GM12878 (cell line): Measurements from ENCODE around the gene SRP68. TPM values are rescaled to one million over a fixed set of nuclear protein-coding genes. Genes with fewer than 3 reads are reported as not detected.

Experiments used
- ATAC-seq: fragments of 200-7000 bp; cut with Tn5 transposase; 3 replicates; pipeline ENCODE4 v1.9.1; 2020; ENCODE audit warnings: mild to moderate bottlenecking, moderate library complexity
- BruUV-seq: library from RNA; stranded (reverse); fragments of 400-500 nt; replicated peaks from 2 replicates; lab custom pipeline; 2021; lab: Mats Ljungman, UMichigan
- CTCF ChIA-PET: fragments of 300-600 bp; sonication (Branson Sonifier 250); formaldehyde crosslinking; extraction: SDS; loops from one replicate; lab custom pipeline; 2021; ENCODE audit warnings: inconsistent platforms; lab: Yijun Ruan, JAX
- POLR2A ChIA-PET: fragments of 350-600 bp; formaldehyde crosslinking; extraction: SDS; loops from one replicate; lab custom pipeline; 2021; ENCODE audit warnings: inconsistent platforms; lab: Charles Lee
- RAD21 ChIA-PET: fragments of 300-600 bp; sonication (Branson Sonifier 250); formaldehyde crosslinking; loops from one replicate; lab custom pipeline; 2023; ENCODE audit warnings: antibody characterized with exemption; ENCODE audit not compliant: unreplicated experiment; lab: Charles Lee
- SMC1A ChIA-PET: fragments of 300-600 bp; sonication (Branson Sonifier 250); formaldehyde crosslinking; loops from one replicate; lab custom pipeline; 2023; ENCODE audit not compliant: unreplicated experiment, uncharacterized antibody; lab: Charles Lee
- DNase-seq: peaks from one replicate; pipeline ENCODE4 v3.0.0-alpha.2; 2011; ENCODE audit warnings: low read depth, low spot score
- FAIRE-seq: peaks from 3 replicates; lab custom pipeline; 2011; peaks lifted over from hg19 to GRCh38; lab: Jason Lieb, UNC
- H2AFZ ChIP-seq: 2 replicates; pipeline ENCODE4 v1.6.0; 2011; ENCODE audit warnings: low read depth, low read length, control low read depth; ENCODE audit not compliant: control insufficient read depth
- H3K27ac ChIP-seq: 2 replicates; pipeline ENCODE4 v1.5.1; 2011; ENCODE audit warnings: control low read depth; ENCODE audit not compliant: control insufficient read depth, insufficient read depth
- H3K27me3 ChIP-seq, 2 experiments: replicated peaks in 1 of 2; 2 replicates each; pipeline versions ENCODE4 v1.6.0 to v1.6.1; 2011; ENCODE audit warnings: low read length in 1 of 2; ENCODE audit not compliant: control insufficient read depth in 2 of 2, insufficient read depth in 2 of 2
- H3K36me3 ChIP-seq, 2 experiments: 2 replicates each; pipeline ENCODE4 v1.5.1; 2011; ENCODE audit warnings: low read length in 1 of 2; ENCODE audit not compliant: control insufficient read depth in 2 of 2, insufficient read depth in 2 of 2
- H3K4me1 ChIP-seq: 2 replicates; pipeline ENCODE4 v1.6.1; 2011; ENCODE audit warnings: mild to moderate bottlenecking, low read length, moderate library complexity, mixed read lengths; ENCODE audit not compliant: control insufficient read depth, insufficient read depth
- H3K4me2 ChIP-seq: 2 replicates; pipeline ENCODE4 v1.6.0; 2011; ENCODE audit warnings: control low read depth; ENCODE audit not compliant: control insufficient read depth, insufficient read depth
- H3K4me3 ChIP-seq: fragments of 200-600 bp; sonication (generic); 2 replicates; pipeline ENCODE4 v1.5.1; 2016
- H3K79me2 ChIP-seq: 2 replicates; pipeline ENCODE4 v1.6.0; 2011; ENCODE audit warnings: low read length; ENCODE audit not compliant: control insufficient read depth, insufficient read depth
- H3K9ac ChIP-seq: 2 replicates; pipeline ENCODE4 v1.8.0; 2011; ENCODE audit warnings: low read length, control low read depth, mixed read lengths; ENCODE audit not compliant: control insufficient read depth, insufficient read depth
- H3K9me3 ChIP-seq: replicated peaks from 3 replicates; pipeline ENCODE4 v1.5.1; 2011; ENCODE audit warnings: mild to moderate bottlenecking, low read length; ENCODE audit not compliant: control insufficient read depth, insufficient read depth
- H4K20me1 ChIP-seq: 2 replicates; pipeline ENCODE4 v1.6.0; 2011; ENCODE audit not compliant: control insufficient read depth, insufficient read depth
- BHLHE40 ChIP-seq, 2 experiments: fragments of 450-650 bp in 1 of 2; IDR thresholded peaks; 2 replicates each; pipeline ENCODE4 v1.6.1; 2011 to 2017; ENCODE audit warnings: low read depth in 2 of 2, borderline replicate concordance in 1 of 2, improper control_type of control experiment in 1 of 2, low read length in 1 of 2, mild to moderate bottlenecking in 1 of 2
- CTCF ChIP-seq, 3 experiments: IDR thresholded peaks in 2 of 3; conservative IDR thresholded peaks in 1 of 3; 2 replicates each; pipeline ENCODE4 v1.5.1; 2011; ENCODE audit warnings: low read depth in 3 of 3, low read length in 3 of 3, mild to moderate bottlenecking in 3 of 3, control low read depth in 2 of 3, moderate library complexity in 2 of 3, inconsistent platforms in 1 of 3, mixed read lengths in 1 of 3; ENCODE audit not compliant: control insufficient read depth in 2 of 3, insufficient read depth in 1 of 3; ENCODE audit errors: extremely low read depth in 1 of 3
- GATAD2B ChIP-seq: fragments of 450-650 bp; conservative IDR thresholded peaks from 2 replicates; pipeline ENCODE4 v1.6.1; 2017; ENCODE audit warnings: low read depth, mild to moderate bottlenecking, moderate library complexity
- MEF2B ChIP-seq: fragments of 450-650 bp; IDR thresholded peaks from 2 replicates; pipeline ENCODE4 v1.6.1; 2018; ENCODE audit warnings: mild to moderate bottlenecking, moderate library complexity; ENCODE audit not compliant: partially characterized antibody, poor library complexity, severe bottlenecking
- NR2C1 ChIP-seq: fragments of 450-650 bp; IDR thresholded peaks from 2 replicates; pipeline ENCODE4 v1.6.1; 2017; ENCODE audit warnings: antibody characterized with exemption, mild to moderate bottlenecking, moderate library complexity
- POLR2A ChIP-seq: IDR thresholded peaks from 2 replicates; pipeline ENCODE4 v1.6.1; 2011; ENCODE audit warnings: low read depth, mild to moderate bottlenecking, low read length
- RAD21 ChIP-seq: IDR thresholded peaks from 2 replicates; pipeline ENCODE4 v1.6.1; 2011; ENCODE audit warnings: mild to moderate bottlenecking, low read depth, low read length, moderate library complexity; ENCODE audit not compliant: insufficient read depth
- RB1 ChIP-seq: fragments of 450-650 bp; formaldehyde crosslinking; IDR thresholded peaks from 2 replicates; pipeline ENCODE4 v1.6.1; 2017; ENCODE audit warnings: mild to moderate bottlenecking, borderline replicate concordance
- SMAD5 ChIP-seq: IDR thresholded peaks from 2 replicates; pipeline ENCODE4 v1.6.1; 2016; ENCODE audit warnings: antibody characterized with exemption, low read depth
- SMC3 ChIP-seq: IDR thresholded peaks from 2 replicates; pipeline ENCODE4 v1.6.1; 2011; ENCODE audit warnings: low read length, improper control_type of control experiment, borderline replicate concordance
- TCF12 ChIP-seq: IDR thresholded peaks from 2 replicates; pipeline ENCODE4 v1.6.1; 2011; ENCODE audit warnings: low read depth, mild to moderate bottlenecking, low read length
- USF2 ChIP-seq: IDR thresholded peaks from 2 replicates; pipeline ENCODE4 v1.6.1; 2011; ENCODE audit warnings: low read depth, low read length, improper control_type of control experiment, borderline replicate concordance
- YY1 ChIP-seq: IDR thresholded peaks from 2 replicates; pipeline ENCODE4 v1.6.1; 2011; ENCODE audit warnings: low read depth, mild to moderate bottlenecking, low read length
- ZNF622 ChIP-seq: fragments of 450-650 bp; IDR thresholded peaks from 2 replicates; pipeline ENCODE4 v1.6.1; 2017; ENCODE audit warnings: mild to moderate bottlenecking, inconsistent platforms
- WGBS: methylation state at CpG from one replicate; pipeline ENCODE4 v1.1.6; 2016; ENCODE audit warnings: low lambda C conversion rate; ENCODE audit not compliant: insufficient replicate concordance, insufficient coverage; ENCODE audit errors: missing lambda C conversion rate; 5-methylcytosine and 5-hydroxymethylcytosine counted together
- in situ Hi-C: fragments of 300-500 bp; cut with MboI; formaldehyde crosslinking; loops from 9 replicates; pipeline ENCODE4 v1.14.3; 2018; ENCODE audit warnings: mixed read lengths
- intact Hi-C: fragments of 100-400 bp; cut with micrococcal nuclease; formaldehyde crosslinking; loops from one replicate; pipeline ENCODE4 v1.14.2; 2022; ENCODE audit not compliant: unreplicated experiment
- polyA plus RNA-seq, 11 experiments: library from polyadenylated mRNA; depleted of rRNA in 4 of 11; unstranded in 6 of 11; stranded (reverse) in 5 of 11; fragments of >200 nt; fragmentation: Nextera tagmentation in 4 of 11; fragmentation: Illumina TruSeq in 1 of 11; extraction: Ambion mirVana in 4 of 11; extraction: Trizol in 1 of 11; gene quantifications; 1 replicate in 1 of 11; 2 replicates in 10 of 11; pipeline versions ENCODE4 v1.2.1 to v1.2.3, GENCODE V29; 2011 to 2016; ENCODE audit warnings: inconsistent platforms in 2 of 11, missing spikeins in 2 of 11, low read depth in 1 of 11
- total RNA-seq, 4 experiments: library from RNA; depleted of rRNA in 3 of 4; stranded (reverse); fragments of >200 nt in 3 of 4; fragmentation: Illumina TruSeq in 1 of 4; extraction: Trizol in 1 of 4; gene quantifications; 2 replicates each; pipeline versions ENCODE4 v1.2.1 to v1.2.3, GENCODE V29; 2013 to 2021
- TF ChIP-seq, protein P1 (sequence below): fragments of 450-650 bp; formaldehyde crosslinking; IDR thresholded peaks from 2 replicates; pipeline ENCODE4 v1.5.0; 2022; ENCODE audit warnings: mild to moderate bottlenecking, missing genetic modification characterization

SRP68 gene
- total and polyA plus RNA-seq, 10 of the 15 experiments (the other 5 are each of a cell fraction or from before 2014, with no cell fraction given), result 24.7 to 89.7 (median 62.7) TPM

DNA sequence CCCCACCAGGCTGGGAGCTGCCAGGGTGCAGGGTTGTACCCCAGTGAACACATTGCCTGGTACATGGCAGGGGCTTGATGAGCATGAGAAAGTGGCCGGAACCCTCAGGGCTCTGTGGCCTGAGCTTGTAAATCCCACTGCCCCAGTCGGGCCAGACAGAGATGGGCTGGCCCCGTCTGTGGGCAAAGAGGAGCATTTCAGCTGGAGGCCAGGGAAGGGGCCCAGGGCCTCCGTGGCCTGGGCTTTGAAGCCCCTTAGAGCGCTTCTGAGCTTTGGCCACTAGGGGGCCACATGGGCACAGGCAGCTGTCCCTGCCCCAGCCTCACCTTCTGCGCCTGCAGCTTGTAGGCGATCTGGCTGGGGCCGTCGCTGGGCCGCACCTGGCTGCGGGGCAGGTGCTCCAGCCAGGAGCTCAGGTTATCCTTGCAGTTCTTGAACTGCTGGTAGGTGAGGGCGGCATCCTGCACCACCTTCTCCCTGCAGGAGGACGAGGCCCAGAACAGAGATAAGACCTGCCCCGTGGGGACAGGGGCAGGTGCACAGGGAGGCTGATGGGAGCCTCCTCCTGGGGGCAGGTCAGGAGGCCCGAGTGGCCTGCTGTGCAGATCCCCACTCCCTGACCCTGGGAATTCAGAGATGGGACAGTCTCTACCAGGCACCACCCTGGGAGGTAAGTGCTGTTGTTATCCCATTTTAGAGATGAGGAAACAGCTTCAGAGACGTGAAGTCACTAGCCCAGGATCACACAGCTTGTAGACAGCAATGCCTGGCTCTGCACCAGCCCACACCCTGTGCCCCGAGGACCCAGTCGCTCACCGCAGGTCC lies 58.0 kb downstream of the SRP68 start:
- Histone ChIP-seq H3K27ac (no peak overlapping the region), H4K20me1 (no peaks in the 10 kb centered on the region), H3K36me3 (no peaks in the 10 kb centered on the region), H3K9ac (no peak overlapping the region), H3K4me2 (no peak overlapping the region), H3K9me3 (no peaks in the 10 kb centered on the region), H3K4me1 (no peaks in the 10 kb centered on the region), H3K4me3 (no peak overlapping the region), H2AFZ (no peak overlapping the region), H3K79me2 (no peaks in the 10 kb centered on the region), H3K27me3 (no peaks in the 10 kb centered on the region)
- peak; percentile 94 for FAIRE-seq
- intact Hi-C loops, result loop anchor here (1.0 to 2.0 kb wide), 3 partner anchors 92 to 285 kb away; no protein-coding TSS in a partner anchor
- POLR2A ChIA-PET, result no interaction called here
- BruUV-seq, result no TSS peak
- RAD21 ChIA-PET, result interaction anchor here (0.5 to 2.7 kb wide), 13 partner anchors 8 to 302 kb away, joined by 3 to 18 read pairs (median 4); partner anchors contain the start of gene MRPL38
- ATAC-seq, result peak; percentile 99
- no peak for DNase-seq
- in situ Hi-C loops, result loop anchor here (5.0 kb wide), 1 partner anchor 278 kb away; no protein-coding TSS in a partner anchor
- TF ChIP-seq NR2C1 (no peak), SMC3 (peak; percentile 83), POLR2A (no peak), MEF2B (no peak), GATAD2B (0 out of 2 replicates have a peak, but pooled peaks have one; percentile 44), CTCF (IDR thresholded peaks at IDR 0.05 in 2 of 3, conservative IDR thresholded peaks at IDR 0.05 in 1 of 3; ENCODE audit: control insufficient read depth in 2 of 3, extremely low read depth in 1 of 3, insufficient read depth in 1 of 3, low read depth in 3 of 3, low read length in 3 of 3) (peak; percentile 86 to 99 (median 94)), SMAD5 (no peak), ZNF622 (no peak), RB1 (no peak), YY1 (peak; percentile 74), USF2 (no peak), TCF12 (peak; percentile 75), BHLHE40 (IDR thresholded peaks at IDR 0.05; ENCODE audit: borderline replicate concordance in 1 of 2, low read depth in 2 of 2, low read length in 1 of 2) (0 out of 4 replicates have a peak, but pooled peaks of 1 of the 2 experiments have one; percentile 28), RAD21 (peak; percentile 80)
- TF ChIP-seq, protein P1, sequence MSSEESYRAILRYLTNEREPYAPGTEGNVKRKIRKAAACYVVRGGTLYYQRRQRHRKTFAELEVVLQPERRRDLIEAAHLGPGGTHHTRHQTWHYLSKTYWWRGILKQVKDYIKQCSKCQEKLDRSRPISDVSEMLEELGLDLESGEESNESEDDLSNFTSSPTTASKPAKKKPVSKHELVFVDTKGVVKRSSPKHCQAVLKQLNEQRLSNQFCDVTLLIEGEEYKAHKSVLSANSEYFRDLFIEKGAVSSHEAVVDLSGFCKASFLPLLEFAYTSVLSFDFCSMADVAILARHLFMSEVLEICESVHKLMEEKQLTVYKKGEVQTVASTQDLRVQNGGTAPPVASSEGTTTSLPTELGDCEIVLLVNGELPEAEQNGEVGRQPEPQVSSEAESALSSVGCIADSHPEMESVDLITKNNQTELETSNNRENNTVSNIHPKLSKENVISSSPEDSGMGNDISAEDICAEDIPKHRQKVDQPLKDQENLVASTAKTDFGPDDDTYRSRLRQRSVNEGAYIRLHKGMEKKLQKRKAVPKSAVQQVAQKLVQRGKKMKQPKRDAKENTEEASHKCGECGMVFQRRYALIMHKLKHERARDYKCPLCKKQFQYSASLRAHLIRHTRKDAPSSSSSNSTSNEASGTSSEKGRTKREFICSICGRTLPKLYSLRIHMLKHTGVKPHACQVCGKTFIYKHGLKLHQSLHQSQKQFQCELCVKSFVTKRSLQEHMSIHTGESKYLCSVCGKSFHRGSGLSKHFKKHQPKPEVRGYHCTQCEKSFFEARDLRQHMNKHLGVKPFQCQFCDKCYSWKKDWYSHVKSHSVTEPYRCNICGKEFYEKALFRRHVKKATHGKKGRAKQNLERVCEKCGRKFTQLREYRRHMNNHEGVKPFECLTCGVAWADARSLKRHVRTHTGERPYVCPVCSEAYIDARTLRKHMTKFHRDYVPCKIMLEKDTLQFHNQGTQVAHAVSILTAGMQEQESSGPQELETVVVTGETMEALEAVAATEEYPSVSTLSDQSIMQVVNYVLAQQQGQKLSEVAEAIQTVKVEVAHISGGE (CRISPR knock-in tag), result no peak
- 12% methylated on average over 19 of the region's 19 CpGs for WGBS
- SMC1A ChIA-PET, result interaction anchor here (0.9 to 2.0 kb wide), 12 partner anchors 11 to 383 kb away, joined by 3 to 8 read pairs (median 4); partner anchors contain the start of gene MRPL38
- CTCF ChIA-PET, result interaction anchor here (0.6 to 6.1 kb wide), 53 partner anchors 13 to 383 kb away, joined by 3 to 70 read pairs (median 4); partner anchors contain the start of genes CDK3, EXOC7, FBF1 and MRPL38
